Sciatic nerve (tissue), 2 donors: Measurements from ENCODE around the gene MUC16. TPM values are rescaled to one million over a fixed set of nuclear protein-coding genes. Genes with fewer than 3 reads are reported as not detected.

Experiments
- ATAC-seq: fragments of 200-7000 bp; cut with Tn5 transposase; one replicate; pipeline ENCODE4 v1.9.1; 2020; ENCODE audit warnings: mild to moderate bottlenecking, moderate library complexity
- DNase-seq: peaks from one replicate; pipeline ENCODE4 v3.0.0-alpha.2; 2020; ENCODE audit warnings: low spot score
- intact Hi-C: fragments of 100-400 bp; cut with DNase I; formaldehyde crosslinking; loops from one replicate; pipeline ENCODE4 v1.14.2; 2022
- total RNA-seq: library from RNA; stranded (reverse); fragmentation: NEBNext Ultra II Directional; extraction: Animal tissue kit (Norgen Biotek cat#: 25700); gene quantifications from one replicate; pipeline ENCODE4 v1.2.1, GENCODE V29; 2021
- donor health status: DM: no; HTN: no; CAD: no.
- donor health status: DM: no; HTN: no; CAD: no.

The MUC16 gene
- total RNA-seq, 1 donor from 2014 or later: 1.3 TPM

- DNase-seq (no peak), ATAC-seq (no peak)
- intact Hi-C loops: no loop called here
These were observed 1.7 kb upstream of the MUC16 start for GRCh38 chr19:9011875-9012274.

DNA sequence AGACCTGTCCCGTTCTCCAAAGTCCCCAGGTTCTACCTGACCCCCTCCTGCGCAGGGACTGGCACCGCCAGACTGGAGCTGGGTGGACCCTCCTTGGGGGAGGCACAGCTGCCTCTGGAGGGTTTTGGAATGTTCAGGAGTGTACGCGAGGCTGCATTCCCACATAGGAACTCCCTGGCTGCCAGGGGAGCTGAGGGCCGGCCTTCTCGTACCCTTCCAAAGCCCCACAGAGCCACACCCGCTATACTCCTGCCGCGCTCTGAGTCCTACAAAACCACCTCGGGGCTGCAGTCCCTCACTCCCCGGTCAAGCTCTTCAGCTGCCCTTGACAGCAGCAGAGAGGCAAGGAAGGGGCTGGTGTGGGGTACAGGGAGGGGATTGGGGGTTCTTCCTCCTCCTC lies 484 bp upstream of the MUC16 start:
- no peak for ATAC-seq
- no peak for DNase-seq
- intact Hi-C loops: no loop called here

DNA sequence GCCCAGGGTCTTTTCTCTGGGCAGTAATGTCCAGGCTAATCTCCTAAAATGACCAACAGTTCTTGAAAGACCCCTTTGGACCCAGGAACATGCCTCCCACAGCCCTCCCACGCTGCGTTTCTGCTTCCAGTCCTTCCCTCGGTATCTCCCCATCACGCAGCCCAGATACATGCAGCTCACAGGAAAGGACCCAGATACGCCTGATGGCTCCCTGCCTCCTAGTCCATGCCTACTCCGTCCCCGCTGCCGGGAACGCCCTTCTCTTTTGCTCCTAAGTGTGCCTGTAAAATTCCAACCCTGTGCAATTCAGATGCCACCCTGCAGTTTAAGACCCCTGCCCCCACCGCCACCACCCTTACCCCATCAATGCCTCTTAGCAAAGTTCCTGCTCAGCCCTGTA lies 778 bp downstream of the MUC16 start:
- ATAC-seq (no peak), DNase-seq (no peak)
- intact Hi-C loops: no loop called here

DNA sequence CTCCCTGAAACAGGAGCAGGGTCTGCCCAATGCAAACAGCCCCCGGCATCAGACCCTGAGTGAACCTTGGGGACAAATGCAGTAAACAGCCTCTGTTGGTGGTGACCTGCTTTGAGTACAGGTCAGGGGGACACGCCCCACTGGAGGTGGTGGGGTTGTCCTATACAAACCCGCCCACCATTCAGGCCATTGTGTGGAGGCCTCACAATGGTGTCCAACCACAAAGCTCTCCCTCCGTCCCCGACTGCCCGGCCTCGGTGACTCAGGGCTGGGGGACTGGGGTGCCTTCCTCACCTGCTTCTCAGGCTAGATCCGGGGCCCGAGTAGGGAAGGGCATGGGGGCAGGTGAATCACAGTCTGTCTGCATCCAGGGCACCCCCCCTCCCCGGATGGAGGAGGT lies 1.5 kb downstream of the MUC16 start:
- ATAC-seq (no peak), DNase-seq (no peak)
- intact Hi-C loops: no loop called here

DNA sequence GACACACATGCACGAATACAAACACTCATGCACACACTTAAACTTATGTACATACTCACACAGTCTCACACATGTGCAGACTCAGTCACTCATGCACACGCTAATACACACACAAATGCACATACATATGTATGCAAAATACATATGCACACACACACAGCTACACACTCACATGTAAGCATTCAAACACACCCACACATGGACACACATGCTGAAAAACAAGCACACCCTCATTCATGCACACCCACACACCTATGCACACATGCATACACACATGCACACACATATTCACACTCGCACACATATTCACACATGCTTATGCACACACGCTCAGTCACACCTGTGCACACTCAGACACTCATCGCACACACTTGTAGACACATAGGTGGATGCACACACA lies 9.3 kb downstream of the MUC16 start:
- intact Hi-C loops: no loop called here
- no peak for DNase-seq
- ATAC-seq: no peak

- intact Hi-C loops: no loop called here
- ATAC-seq (no peak), DNase-seq (no peak)
These were observed 22.0 kb downstream of the MUC16 start for GRCh38 chr19:8988204-8988603.

GRCh38 chr19:8986296-8986695 lies 23.9 kb downstream of the MUC16 start:
- intact Hi-C loops: no loop called here
- DNase-seq: no peak
- ATAC-seq: no peak

DNA sequence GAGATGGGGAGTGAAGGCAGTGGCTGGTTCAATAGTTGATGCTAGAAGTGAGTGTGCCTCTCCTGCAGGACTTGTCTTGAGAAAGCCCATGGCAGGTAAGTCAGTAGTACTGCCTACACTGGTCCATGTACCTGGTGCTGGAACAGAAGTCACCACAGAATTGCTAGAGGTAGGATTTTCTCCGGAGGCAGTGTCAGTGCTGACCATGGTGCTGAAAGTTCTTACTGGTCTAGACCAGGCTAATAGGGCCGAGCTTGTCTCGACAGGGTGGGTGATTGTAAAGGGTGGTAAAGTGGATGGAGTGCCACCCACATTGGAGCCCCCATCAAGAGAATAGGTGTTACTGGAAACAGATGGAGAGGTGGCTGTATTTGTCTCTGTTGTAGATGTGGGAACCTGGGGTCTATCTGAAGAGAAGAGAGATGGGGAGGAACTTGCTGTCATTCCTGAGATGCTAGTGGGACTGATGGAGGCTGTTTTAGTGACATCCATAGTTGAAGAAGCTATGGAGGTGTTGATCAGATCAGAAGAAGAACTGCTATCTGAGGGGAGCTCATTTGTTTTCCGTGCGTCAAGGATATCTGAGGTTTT lies 36.6 kb downstream of the MUC16 start:
- ATAC-seq (no peak), DNase-seq (no peak)
- intact Hi-C loops: no loop called here

DNA sequence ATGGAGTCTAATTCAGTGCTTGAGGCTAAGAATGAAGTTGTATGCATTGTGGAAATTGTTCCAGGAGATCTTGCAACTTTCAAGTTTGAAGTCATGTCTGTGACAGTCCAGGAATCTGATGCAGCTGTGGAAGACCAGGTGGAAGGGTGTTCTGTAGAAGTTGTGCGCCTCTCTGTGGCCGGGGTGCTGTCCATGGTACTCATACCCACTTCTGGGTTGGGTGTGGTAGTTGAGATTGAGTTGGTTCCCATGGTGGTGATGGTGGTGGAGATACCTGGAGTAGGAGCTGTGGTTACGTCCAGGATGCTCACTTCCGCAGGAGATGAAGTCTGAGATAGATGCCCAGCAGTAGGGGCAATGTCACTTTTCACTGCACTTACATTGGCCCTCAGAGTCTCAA lies 44.3 kb downstream of the MUC16 start:
- intact Hi-C loops: no loop called here
- ATAC-seq (no peak), DNase-seq (no peak)

Other genes with a start within 250 kb of the MUC16 start
- gene ZNF558, start 178.1 kb downstream of the MUC16 start, total RNA-seq: 35.0 TPM
- gene MBD3L1, start 178.0 kb downstream of the MUC16 start, total RNA-seq: not detected
- not detected for gene OR1M1, start 76.7 kb upstream of the MUC16 start, total RNA-seq
- gene OR7G2, start 97.1 kb upstream of the MUC16 start, total RNA-seq: not detected
- not detected for gene OR7G1, start 105.4 kb upstream of the MUC16 start, total RNA-seq
- gene OR7G3, start 116.5 kb upstream of the MUC16 start, total RNA-seq: not detected
- 27.6 TPM for gene ZNF317, start 130.0 kb upstream of the MUC16 start, total RNA-seq
- gene OR7D2, start 168.6 kb upstream of the MUC16 start, total RNA-seq: not detected
- not detected for gene OR7D4, start 209.2 kb upstream of the MUC16 start, total RNA-seq
- gene OR7E24, start 240.5 kb upstream of the MUC16 start, total RNA-seq: not detected